HG02870 (cell line): ENCODE results near the gene LMX1B.

ENCODE experiments used
- ATAC-seq: cut with Tn5 transposase; IDR thresholded peaks from one replicate; pipeline ENCODE4 v1.9.1; 2021; ENCODE audit warnings: mild to moderate bottlenecking, moderate library complexity; ENCODE audit not compliant: unreplicated experiment

LMX1B gene

DNA sequence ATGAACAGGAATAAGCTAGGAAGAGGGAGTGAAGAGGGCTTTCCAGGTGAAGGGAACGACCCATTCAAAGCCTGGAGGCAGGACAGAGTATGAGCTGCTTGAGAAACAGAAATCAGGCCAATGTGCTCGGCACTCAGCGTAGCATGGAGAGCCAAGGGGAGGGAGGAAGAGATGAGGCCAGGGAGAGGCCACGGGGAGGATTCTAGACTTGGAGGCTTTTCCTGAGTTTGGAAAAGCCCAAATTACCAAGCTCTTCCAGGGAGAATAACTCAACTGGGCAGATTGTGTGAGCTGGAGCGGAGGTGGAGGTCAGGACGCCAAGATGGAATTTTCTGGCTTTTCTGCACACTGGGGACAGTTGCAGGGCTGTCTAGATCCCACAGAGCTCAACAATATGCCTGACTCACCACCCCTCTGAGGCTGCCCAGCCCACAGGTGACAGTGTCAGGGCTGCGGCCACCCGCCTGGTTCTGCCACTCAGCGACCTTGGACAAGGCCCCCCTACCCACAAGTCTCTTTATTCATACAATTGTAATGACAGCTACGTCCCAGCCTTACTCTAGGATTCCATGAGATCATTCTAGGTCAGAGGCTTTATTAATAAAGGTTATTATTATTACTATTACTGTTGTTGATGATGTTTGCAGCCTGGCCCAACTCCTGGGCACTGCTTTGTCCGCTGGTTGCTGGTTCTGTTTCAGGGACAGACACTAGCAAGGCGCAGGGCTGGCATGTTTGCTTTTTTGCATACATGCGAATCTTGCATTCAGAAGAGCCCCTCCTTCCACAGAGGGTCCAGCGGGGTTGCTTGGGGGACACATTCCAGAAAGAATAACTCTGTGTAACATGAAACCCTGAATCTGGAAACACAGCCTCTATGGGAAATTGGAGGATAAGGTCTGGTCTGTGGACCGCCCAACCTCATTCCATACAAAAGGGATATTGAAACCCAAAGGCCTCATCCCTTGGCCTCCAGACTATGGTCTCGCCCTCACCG lies 9.4 kb upstream of the LMX1B start:
- no peak for ATAC-seq

DNA sequence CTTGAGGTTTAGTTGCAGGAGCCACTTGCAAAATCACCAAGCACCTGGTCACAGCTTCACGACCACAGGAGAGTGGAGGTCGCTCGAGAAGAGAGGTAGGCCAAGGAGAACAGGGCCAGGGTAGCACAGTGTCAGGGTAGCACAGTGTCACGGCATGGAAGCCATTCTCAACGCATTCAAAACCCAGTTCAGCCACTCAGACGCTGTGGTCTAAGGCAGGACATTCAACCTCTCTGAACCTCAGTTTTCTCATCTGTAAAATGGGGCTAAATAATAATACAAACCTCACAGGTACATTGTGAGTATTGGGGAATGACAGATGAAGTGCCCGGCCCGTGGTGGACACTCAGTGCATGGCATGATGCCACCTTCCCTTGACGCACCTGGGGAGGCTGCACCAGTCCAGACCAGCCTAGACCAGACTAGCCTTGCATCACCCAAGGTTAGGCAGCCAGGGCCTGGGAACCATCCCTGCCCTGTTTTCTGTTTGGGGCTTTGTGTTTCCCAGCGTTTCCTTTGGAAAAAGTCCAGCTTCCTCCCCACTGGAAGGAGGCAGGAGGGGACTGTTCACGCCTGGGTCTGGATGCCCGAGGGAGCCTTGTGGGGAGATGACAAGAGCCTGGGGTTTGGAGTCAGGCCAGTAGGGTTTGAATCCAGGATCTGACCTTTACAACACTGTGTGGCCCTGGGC lies 7.8 kb upstream of the LMX1B start:
- no peak for ATAC-seq

DNA sequence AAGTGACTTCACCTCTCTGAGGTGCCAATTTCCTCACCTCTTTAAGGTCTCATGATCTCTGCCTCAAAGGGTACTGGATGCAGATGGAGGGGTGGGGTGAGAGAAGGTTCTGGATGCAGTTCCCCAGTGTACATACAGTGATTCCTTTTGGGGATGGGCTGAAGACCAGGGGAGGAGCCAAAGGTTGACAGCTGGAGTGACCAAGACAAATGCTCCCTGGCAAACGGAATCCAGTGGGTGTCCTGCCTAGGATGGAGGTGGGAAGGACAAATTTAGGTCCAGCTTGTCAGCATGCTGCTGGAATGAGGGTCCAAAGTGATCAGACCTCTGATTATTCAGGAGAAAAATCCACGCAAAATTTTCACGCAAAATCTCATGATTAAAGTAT lies 7.3 kb upstream of the LMX1B start:
- ATAC-seq, result no peak

DNA sequence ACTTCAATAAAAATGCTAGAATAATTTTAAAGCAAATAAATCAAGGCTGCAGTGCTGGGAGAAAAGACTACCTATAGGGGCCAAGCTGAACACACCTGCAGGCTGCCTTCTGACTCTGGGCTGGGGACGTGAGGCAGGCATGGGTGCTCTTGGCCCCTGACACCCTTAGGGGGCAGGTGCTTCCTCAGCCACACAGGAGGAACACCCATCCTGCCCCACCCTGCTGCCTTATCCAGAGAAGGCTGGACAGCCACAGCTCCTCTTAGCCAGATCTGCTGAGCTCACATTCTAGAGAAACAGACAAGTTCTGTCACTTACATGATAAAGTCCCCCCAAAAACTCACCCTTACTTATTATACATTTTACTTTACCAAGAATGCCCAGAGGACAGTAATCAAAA lies 6.6 kb upstream of the LMX1B start:
- no peak for ATAC-seq

GRCh38 chr9:126607731-126608130 lies 6.0 kb upstream of the LMX1B start:
- ATAC-seq, result no peak

DNA sequence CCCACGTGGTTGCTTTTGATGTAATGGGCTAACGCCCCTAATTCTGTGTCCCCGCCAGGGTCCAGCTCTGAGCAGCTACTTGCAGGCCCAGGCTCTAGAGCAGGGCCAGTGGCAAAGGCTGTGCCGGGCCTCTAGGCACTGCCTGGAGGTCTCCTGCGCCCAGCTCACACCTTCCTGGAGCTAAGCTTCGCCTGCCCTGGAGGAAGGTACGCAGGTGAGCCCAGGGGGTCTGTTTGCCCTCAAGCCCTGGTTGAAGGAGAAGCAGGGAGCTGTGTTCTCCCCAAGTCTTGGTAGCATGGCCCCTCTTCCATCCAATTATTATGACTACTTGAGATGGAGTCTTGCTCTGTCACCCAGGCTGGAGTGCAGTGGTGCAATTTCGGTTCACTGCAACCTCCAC lies 5.2 kb upstream of the LMX1B start:
- ATAC-seq, result no peak

DNA sequence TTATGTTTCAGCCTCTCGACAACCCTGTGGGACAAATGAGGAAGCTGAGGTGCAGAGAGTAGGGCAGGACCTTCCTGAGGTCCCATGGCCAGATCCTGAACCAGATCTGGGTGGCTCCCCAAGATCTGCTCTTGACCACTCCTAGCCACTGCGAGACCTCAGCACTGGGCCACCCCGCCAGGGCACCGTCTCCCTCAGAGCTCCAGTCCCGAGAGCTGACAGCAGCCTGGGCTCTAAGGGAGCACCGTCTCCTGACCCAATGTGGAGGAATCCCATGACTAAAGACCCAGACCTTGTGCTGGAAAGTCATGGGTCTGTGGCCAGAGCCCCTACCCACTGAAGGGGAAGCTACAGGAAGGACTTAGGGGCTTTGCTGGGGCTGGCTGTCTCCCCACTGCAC lies 4.5 kb upstream of the LMX1B start:
- ATAC-seq, result no peak

DNA sequence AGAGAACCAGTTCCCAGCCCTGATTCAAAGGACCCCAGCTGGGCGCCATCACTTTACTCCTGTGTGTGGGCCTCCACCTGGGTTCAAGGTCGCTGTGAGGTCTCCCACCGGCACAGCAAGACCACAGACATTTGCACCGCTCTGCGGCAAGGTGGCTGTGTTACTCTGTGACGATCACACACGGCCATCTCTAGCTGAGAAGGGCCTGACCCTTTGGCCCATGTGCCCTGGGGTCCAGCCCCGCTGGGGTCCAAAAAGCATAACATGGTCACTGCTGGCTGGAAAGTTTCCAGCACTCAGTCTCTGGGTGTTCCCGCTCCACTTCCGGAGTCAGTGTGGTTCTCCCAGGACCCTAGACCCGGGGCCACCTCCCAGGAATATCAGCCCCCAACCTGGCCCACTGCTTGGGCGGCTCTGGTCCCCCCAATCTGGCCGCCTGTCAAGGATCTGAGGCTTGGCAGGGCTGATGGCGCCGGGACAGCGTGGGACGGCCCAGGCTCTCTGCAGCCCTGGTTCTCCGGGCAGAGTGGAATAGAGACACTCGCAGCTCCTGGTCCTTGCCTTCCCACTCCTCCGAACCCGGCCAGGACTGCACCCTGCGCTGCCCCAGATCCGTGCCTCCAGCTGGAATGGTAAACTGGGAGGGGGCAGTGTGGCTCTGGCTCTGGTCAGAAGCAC lies 3.9 kb upstream of the LMX1B start:
- ATAC-seq, result no peak

DNA sequence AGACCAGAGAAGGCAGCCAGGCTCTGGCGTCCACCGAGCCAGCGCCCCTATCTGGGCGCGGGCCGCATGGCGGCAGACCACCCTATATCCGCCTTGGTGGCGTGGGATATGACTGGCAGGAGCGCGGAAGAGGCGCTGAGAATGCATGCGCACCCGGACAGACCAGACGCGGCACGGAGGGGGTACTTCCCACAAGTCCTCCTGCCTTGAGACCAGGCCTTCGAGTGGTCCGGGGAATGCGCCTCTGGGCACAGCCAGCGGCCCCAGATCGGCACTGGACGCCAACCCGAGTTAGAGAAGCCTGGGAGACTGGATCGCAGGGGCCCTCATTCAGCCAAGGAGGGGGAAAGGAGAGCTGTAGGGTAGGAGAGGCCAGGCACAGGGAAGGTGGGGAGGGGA lies 2.5 kb upstream of the LMX1B start:
- ATAC-seq, result no peak

DNA sequence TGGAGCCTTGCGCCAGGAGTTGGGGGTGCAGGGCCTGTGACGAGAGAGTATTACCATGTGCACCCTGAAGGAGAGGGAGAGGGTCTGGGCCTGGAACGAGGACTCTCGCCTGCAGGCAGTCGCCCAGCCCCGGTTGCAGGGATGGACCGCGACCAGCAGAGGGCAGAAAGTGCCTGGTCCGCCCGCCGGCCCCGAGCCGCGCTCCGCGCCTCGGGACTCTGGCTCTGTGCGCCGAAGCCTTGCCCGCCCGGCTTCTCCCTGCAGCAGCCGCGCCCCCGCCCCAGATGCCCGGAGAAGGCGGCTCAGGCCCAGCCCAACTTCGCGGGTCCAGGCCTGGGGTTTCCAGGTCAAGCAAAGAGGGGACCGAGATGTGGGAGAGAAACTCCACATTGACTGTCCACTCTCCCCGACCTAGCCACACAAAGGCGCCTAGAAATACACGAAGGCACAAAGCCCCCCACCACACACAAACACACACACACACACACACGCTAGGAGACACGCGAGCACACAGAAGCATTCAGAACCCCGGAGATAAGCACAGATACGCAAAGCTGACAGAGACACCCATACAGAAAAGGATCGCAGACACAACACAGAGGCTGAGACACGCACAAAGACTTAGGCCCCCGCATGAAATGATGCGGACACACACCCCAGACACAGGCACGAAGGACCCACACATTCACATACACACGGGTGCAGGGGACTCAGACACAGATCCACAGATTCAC lies 2.0 kb upstream of the LMX1B start:
- no peak for ATAC-seq

- no peak for ATAC-seq
These were observed 1.4 kb upstream of the LMX1B start for GRCh38 chr9:126612326-126612812.

DNA sequence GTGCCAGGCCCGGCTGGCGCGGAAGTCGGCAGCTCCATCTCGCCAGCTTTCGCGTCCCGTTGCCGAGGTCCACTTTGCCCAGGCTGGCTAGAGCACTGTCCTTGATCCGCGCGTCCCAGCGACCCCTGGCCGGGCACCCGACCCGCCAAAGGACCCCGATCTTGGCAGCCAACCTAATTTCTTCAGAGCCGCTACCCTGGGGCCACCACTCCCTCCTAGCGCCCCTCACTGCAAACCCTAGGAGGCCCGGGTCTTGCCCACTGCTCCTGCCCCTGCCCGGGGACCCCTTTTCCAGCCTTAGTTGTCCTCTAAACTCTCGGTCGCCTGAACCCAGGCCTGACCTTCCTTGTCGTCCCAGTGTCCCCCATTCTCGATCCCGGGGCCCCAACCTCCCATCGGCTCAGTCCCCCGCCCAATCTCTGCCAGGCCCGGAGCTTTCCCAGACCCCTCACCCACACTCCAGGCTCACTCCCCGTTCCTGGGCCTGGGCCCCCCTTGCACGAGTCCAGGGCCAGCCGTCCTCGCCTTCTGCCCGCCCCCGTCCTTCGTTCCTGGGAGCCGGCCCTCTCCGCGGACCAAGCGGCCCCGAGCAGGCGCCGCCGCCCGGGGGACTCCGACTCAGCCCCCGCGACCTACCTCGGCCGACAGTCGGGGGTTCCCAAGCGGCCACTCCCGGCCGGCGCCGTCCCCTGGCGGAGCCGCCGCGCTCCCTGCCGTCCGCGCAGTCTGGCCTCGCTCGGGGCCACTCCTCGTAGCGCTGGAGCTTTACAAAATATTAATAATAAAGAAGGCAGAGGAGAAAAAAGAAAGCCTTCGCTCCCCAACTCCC lies 701 bp upstream of the LMX1B start:
- no peak for ATAC-seq

DNA sequence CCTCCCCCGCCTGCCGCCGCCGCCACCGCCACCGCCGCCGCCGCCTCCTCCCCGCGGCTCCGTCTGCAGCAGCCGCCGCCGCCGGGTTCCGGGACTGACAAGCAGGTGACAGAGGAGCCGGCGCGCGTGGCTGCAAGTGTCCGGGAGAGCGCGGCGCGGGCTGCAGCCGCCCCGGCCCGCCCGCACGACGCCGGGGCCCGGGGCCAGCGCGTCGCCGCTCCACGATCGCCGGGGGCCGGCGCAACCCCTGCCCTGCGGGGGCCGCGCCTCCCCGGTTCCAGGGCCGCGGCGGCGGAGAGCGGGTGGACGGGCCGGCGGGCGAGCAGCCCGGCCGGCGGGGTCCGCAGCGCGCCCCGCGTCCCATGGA lies 343 bp downstream of the LMX1B start:
- no peak for ATAC-seq

GRCh38 chr9:126614455-126615244 lies 922 bp downstream of the LMX1B start:
- ATAC-seq, result no peak

DNA sequence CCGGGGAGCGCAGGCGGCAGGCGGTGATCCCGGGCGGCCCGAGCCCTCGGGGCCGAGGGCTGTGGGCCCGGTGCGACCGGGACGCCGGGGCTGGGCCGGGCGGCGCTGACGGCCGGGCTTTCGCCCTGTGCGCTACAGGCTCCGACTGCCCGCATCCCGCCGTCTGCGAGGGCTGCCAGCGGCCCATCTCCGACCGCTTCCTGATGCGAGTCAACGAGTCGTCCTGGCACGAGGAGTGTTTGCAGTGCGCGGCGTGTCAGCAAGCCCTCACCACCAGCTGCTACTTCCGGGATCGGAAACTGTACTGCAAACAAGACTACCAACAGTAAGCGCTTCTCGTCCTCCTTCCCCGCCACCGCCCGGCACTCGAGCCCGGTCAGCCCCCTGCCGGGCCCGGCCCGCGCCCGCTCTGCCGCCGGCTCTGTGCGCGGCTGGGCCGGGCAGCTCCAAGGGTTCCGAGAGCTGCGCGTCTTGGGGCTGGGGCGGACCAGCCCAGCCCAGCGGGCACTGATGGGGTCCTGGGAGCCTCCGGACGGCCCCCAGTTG lies 1.6 kb downstream of the LMX1B start:
- ATAC-seq, result no peak

GRCh38 chr9:126615791-126616447 lies 2.2 kb downstream of the LMX1B start:
- ATAC-seq, result no peak

- no peak for ATAC-seq
These were observed 2.8 kb downstream of the LMX1B start for GRCh38 chr9:126616521-126616976.
